Astrocyte (in vitro differentiated cells and primary cell): Measurements from ENCODE around the gene NSFL1C.

Source experiments
- EZH2 ChIP-seq: IDR thresholded peaks from 2 replicates; pipeline ENCODE4 v1.6.1; 2012; ENCODE audit warnings: mild to moderate bottlenecking, low read length, inconsistent platforms; ENCODE audit not compliant: insufficient read depth
- TF ChIP-seq, protein P1 (sequence below): IDR thresholded peaks from 2 replicates; pipeline ENCODE4 v1.5.1; 2011; ENCODE audit warnings: low read depth, mild to moderate bottlenecking, inconsistent platforms, low read length, moderate library complexity; ENCODE audit not compliant: insufficient read depth

DNA sequence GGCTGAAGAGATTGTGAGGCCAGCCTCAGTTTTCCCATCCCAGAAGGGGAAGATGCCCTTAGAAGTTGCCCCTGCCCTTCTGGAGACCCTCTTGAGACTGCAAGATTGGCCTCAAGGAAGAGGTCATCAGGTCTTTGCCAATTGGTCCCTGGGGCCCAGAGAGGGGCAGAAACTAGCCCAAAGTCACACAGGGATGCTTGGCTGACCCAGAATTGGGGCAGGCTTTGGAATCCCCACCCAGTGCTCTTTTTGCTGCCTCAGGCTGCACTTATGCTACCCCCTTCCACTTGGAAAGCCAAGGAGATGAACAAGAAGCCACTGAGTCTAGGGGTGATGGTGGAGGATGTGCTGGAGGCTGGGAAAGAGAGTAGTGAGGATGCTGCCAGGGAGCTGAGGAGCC lies 48.9 kb downstream of the NSFL1C start:
- TF ChIP-seq EZH2: no peak
- TF ChIP-seq, protein P1, sequence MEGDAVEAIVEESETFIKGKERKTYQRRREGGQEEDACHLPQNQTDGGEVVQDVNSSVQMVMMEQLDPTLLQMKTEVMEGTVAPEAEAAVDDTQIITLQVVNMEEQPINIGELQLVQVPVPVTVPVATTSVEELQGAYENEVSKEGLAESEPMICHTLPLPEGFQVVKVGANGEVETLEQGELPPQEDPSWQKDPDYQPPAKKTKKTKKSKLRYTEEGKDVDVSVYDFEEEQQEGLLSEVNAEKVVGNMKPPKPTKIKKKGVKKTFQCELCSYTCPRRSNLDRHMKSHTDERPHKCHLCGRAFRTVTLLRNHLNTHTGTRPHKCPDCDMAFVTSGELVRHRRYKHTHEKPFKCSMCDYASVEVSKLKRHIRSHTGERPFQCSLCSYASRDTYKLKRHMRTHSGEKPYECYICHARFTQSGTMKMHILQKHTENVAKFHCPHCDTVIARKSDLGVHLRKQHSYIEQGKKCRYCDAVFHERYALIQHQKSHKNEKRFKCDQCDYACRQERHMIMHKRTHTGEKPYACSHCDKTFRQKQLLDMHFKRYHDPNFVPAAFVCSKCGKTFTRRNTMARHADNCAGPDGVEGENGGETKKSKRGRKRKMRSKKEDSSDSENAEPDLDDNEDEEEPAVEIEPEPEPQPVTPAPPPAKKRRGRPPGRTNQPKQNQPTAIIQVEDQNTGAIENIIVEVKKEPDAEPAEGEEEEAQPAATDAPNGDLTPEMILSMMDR: no peak
